Measurements from ENCODE around the gene TUFT1.
"Not testable (repeated sequence)": the region's sequence is repeated elsewhere in the genome, so short reads cannot be mapped to it uniquely, and the experiment has no call there.

The TUFT1 gene

GRCh38 chr1:151579436-151580225 is 39.5 kb downstream of the TUFT1 start:
- DNase-seq, result peak in 3 of 58 donors; percentile 7 to 18 (median 10)

- DNase-seq, result no peak
These were observed 41.3 kb downstream of the TUFT1 start for GRCh38 chr1:151581451-151581850.

- DNase-seq, result no peak
These were observed 41.8 kb downstream of the TUFT1 start for GRCh38 chr1:151581921-151582320.

- DNase-seq, result peak in 1 of 58 donors; percentile 1
These were observed 43.7 kb downstream of the TUFT1 start for GRCh38 chr1:151583796-151584195.

GRCh38 chr1:151584278-151584677 is 44.2 kb downstream of the TUFT1 start:
- no peak for DNase-seq

- DNase-seq, result no peak
These were observed 44.7 kb downstream of the TUFT1 start for GRCh38 chr1:151584780-151585179.

- DNase-seq, result no peak
These were observed 45.5 kb downstream of the TUFT1 start for GRCh38 chr1:151585622-151586021.

GRCh38 chr1:151590961-151591360 is 50.9 kb downstream of the TUFT1 start:
- DNase-seq, result no peak

- DNase-seq, result no peak
These were observed 53.6 kb downstream of the TUFT1 start for GRCh38 chr1:151593730-151594129.

- DNase-seq, result peak in 43 of 58 donors; percentile 3 to 80 (median 20)
These were observed 54.1 kb downstream of the TUFT1 start for GRCh38 chr1:151594143-151594625.

GRCh38 chr1:151596166-151596953 is 56.3 kb downstream of the TUFT1 start:
- DNase-seq, result no peak

- not testable (repeated sequence) for DNase-seq
These were observed 62.4 kb downstream of the TUFT1 start for GRCh38 chr1:151602550-151602949.

GRCh38 chr1:151604291-151604690 is 64.2 kb downstream of the TUFT1 start:
- no peak for DNase-seq

GRCh38 chr1:151606384-151606783 is 66.3 kb downstream of the TUFT1 start:
- no peak for DNase-seq

GRCh38 chr1:151606857-151607256 is 66.7 kb downstream of the TUFT1 start:
- no peak for DNase-seq

- no peak for DNase-seq
These were observed 70.0 kb downstream of the TUFT1 start for GRCh38 chr1:151610142-151610541.

GRCh38 chr1:151611288-151611790 is 71.2 kb downstream of the TUFT1 start:
- peak in 6 of 58 donors; percentile 19 to 49 (median 40) for DNase-seq

- DNase-seq, result peak; percentile 48 to 96 (median 90)
These were observed 71.9 kb downstream of the TUFT1 start, which contains the start of gene SNX27 for GRCh38 chr1:151611832-151612500. Gene SNX27 (plus strand): TSS chr1:151612050. CDS start chr1:151612202, 152 bp downstream.

GRCh38 chr1:151612501-151613281 is 72.6 kb downstream of the TUFT1 start:
- peak in 41 of 58 donors; percentile 11 to 66 (median 42) for DNase-seq

GRCh38 chr1:151613282-151613780 is 73.2 kb downstream of the TUFT1 start:
- peak in 2 of 58 donors; percentile 12 to 20 for DNase-seq

Measured in anterior cingulate cortex (tissue), 58 donors.